ENCODE measurements around the gene AADACL3.
"Not testable (repeated sequence)": the region's sequence is repeated elsewhere in the genome, so short reads cannot be mapped to it uniquely, and the experiment has no call there.

AADACL3 gene, protein sequence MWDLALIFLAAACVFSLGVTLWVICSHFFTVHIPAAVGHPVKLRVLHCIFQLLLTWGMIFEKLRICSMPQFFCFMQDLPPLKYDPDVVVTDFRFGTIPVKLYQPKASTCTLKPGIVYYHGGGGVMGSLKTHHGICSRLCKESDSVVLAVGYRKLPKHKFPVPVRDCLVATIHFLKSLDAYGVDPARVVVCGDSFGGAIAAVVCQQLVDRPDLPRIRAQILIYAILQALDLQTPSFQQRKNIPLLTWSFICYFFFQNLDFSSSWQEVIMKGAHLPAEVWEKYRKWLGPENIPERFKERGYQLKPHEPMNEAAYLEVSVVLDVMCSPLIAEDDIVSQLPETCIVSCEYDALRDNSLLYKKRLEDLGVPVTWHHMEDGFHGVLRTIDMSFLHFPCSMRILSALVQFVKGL

DNA sequence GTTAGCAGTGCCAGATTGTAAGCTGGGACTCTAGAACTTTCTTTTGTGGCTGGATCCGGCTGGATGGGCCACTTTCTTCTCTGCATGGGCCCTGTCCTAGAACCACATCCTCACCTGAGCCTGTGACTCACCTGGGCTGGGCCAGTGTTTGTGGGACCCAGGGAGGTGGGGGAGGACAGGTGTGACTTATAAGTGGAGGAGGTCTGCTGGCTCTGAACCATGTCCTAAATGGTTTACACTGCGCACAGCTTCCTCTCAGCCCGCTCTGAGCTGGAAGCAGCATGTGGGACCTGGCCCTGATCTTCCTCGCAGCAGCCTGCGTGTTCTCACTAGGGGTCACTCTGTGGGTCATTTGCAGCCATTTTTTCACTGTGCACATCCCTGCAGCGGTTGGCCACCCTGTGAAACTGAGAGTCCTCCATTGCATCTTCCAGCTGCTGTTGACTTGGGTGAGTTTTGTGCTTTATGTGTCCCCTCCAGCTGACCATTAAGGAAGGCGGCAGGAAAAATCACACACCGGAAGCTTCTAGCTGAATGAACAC, at the start of gene AADACL3:
Gene AADACL3, plus strand, starts transcription at position 215 of the 542 bp plus-strand sequence. Its CDS starts 67 bp downstream, at position 282.
- DNase-seq, result no peak

DNA sequence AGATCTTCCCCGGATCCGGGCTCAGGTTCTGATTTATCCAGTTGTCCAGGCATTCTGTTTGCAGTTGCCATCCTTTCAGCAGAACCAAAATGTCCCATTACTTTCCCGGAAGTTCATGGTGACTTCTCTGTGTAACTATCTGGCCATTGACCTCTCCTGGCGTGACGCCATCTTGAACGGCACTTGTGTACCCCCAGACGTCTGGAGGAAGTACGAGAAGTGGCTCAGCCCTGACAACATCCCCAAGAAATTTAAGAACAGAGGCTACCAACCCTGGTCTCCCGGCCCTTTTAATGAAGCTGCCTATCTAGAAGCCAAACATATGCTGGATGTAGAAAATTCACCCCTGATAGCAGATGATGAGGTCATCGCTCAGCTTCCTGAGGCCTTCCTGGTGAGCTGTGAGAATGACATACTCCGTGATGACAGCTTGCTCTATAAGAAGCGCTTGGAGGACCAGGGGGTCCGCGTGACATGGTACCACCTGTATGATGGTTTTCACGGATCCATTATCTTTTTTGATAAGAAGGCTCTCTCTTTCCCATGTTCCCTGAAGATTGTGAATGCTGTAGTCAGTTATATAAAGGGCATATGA, 49.7 kb upstream of the AADACL3 start:
- DNase-seq, result no peak

DNA sequence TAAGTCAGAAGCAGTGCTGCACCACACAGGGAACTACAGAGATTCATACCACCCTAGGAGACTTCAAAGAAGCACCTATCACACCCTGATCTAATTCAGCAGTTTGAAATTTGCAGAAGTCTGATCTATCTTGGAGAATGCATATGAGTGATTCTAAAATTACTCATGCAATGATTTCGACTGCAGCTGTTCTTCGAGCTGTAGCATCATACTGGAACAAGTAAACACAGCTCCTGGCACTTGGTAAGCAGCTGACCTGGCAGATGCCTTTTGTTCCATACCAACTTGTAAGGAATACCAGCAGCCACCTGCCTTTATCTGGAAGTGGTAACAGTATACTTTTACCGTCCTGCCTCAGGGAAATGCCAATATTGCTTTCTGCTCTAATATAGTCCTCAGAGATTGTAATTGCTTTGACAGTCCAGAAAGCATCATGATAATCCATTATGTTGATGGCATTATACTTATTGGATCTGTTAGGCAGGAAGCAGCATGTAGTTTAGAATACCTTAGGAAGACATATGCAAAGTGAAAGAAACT, 46.3 kb upstream of the AADACL3 start:
- DNase-seq, result no peak

DNA sequence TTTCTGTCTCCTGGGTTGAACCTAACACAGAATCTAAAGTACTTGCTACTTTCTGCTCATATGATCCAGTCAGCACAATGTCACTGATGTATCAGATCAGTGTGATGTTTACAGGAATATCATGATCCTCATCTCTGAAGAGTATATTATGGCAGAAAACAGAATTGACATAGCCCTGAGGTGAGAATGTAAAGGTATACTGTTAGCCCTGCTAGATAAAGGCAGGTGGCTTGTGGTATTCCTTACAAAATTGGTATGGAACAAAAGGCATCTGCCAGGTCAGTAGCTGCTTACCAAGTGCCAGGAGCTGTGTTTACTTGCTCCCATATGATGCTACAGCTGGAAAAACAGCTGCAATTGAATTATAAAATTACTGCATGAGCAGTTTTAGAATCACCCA, 41.6 kb upstream of the AADACL3 start:
- no peak for DNase-seq

DNA sequence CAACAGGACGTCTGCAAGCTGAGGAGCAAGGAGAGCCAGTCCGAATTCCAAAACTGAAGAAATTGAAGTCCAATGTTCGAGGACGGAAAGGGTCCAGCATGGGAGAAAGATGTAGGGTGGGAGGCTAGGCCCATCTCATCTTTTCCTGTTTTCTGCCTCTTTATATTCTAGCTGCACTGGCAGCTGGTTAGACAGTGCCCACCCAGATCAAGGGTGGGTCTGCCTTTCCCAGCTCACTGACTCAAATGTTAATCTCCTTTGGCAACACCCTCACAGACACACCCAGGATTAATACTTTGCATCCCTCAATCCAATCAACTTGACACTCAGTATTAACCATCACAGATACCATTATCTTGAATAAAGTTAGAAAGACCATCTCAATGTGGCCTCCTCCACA, 39.8 kb upstream of the AADACL3 start:
- DNase-seq, result not testable (repeated sequence)

DNA sequence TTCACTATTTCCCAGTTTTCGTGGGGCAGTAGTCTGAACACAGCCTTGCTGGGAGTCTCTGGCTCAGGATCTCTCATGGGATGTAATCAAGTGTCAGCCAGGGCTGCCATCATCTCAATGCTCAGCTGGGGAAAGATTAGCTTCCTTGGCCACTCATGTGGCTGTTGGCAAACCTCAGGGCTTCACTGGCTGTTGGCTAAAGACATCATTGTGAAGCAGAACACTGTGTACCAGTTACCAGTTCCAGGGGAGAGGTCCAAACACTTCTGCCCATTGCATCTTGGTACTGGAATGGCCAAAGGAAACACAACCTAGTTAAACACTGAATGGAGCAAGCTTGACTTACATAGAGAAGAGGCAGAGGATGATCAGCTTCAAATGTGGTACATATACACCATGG, 38.3 kb upstream of the AADACL3 start:
- DNase-seq, result no peak

DNA sequence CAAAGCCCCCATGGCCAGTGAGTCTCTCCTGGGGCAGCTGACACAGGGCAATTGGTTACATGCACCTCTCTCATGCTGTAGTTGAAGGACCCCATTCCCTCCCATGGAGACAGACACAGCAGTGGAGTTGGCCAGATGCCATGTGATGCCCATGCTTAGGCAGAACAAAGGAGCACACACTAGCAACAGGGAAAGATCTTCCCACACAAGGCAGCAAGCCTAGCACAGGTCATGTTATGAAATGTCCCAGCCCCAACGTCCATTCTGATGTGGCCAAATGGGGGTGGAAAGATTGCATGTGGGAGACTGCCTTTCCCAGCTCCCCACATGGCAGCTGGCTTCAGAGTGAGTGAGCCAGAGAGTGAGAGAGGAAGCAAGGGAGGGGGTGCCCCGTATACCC, 37.6 kb upstream of the AADACL3 start:
- DNase-seq, result no peak

DNA sequence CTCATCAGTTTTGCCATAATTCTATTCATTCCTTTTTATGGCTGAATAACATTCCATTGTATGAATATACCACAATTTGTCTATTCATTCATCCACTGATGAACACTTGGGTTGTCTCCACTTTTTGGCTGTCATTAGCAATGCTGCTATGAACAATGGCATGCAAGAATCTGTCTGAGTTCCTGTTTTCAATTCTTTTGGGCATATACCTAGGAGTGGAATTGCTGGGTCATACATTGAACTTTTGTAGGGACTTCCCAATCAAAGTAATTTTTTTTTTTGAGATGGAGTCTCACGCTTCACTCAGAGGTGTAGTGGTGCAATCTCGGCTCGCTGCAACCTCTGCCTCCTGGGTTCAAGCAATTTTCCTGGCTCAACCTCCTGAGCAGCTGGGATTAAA, 37.1 kb upstream of the AADACL3 start:
- DNase-seq, result no peak

DNA sequence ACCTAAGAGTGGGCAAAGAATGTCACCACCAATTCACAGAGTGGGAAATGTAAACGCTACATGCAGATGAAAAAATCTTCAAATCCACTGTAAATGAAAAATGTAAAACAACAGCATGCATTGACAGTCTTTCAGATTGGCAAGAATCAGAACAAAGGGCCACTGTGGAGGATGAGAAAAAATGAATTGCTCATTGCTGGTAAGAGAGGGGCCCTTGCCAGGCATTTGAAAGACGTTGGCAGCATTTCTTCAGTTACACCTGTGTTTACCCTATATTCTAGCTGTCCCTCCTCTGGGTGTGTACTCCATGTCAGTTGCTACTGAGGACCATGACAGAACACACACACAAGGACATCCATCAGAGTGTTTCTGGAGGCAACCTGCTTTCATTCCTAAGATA, 25.8 kb upstream of the AADACL3 start:
- no peak for DNase-seq

DNA sequence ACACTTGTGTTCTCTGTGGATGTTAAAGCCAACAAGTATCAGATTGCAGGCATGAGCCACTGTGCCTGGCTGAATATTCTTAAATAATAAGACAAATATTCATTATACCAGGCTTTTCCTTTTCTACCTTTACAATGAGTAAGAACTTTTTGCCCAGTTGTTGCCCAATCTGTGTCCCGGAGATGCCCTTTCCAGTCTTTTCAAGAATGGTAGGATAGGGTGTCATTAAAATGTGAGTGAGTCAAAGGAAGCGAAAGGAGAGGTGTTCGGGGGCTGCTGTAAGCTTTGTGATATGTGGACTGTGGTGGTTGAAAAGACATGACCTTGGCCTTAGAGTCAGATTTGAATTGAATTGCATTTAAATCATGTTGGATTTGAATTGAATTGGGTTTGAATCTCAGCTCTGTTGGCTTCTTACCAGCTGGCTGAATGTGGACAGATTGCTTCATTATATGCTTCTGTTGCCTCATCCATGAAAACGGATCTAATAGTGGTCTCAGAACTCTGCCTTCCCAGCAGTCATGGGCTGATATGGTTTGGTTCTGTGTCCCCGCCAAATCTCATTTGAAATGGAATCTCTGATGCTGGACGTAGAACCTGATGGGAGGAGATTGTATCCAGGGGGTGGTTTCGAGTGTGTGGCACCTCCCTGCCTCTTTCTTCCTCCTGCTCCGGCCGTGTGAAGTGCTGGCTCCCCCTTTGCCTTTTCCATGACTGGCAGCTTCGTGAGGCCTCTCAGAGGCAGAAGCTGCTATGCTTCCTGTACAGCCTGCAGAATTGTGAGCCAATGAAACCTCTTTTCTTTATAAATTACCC, 22.7 kb upstream of the AADACL3 start:
- no peak for DNase-seq

DNA sequence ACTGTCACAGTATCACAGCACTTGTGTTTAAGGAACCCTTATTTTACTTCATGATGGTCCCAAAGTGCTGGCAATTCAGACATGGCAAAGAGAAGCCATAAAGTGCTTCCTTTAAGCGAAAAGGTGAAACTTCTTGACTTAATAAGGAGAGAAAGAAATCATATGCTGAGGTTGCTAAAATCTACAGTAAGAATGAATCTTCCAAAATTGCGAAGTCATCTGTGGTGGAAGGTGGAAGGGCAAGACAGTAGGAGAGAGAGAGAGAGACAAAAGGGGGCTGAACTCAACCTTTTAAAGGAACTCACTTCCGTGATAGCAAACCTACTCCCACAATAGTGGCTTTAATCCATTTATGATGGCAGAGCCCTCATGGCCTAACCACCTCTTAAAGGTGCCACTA, 19.3 kb upstream of the AADACL3 start:
- DNase-seq, result no peak

DNA sequence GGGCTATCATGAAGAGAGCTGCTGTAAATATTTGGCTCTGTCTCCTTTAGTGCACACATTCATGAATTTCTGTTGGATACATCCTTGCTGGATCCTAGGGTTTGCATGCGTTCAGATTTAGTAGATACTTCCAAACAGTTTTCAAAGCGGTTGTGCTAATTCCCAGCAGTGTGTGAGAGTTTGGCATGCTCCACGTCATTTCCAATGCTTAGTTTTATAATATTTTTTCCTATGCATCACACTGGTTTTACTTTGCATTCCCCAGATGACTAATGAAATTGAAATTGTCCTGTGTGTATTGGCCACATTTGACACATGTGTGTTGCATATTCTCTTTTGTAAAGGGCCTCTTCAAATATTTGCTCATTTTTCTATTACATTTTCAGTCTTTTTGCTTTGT, 18.5 kb upstream of the AADACL3 start:
- no peak for DNase-seq

DNA sequence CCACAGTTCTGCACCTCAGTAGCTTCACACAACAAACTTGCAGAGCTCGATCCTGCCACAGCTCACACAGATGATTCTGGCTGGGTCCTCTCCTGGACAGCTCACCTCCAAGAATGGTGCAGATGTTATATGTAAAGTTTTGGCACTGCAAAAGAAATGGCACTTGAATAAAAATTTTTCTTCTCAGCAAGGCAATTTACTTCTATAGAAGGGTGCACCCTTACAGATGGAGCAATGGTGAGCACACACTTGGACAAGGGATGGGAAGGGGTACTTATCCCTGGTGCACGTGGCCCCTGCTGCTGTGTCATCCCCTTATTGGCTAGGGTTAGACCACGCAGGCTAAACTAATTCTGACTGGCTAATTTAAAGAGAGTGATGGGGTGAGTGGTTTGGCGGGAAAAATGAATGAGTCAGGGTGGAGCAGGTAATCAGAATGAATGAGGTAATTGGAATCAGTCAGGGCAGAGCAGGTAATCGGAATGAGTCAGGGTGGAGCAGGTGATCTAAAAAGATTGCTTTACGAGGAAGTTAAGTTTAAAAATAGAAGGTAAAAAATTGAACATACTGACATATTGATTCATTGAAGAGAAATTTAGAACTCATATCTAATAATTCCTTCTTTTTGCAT, 12.0 kb upstream of the AADACL3 start:
- no peak for DNase-seq

DNA sequence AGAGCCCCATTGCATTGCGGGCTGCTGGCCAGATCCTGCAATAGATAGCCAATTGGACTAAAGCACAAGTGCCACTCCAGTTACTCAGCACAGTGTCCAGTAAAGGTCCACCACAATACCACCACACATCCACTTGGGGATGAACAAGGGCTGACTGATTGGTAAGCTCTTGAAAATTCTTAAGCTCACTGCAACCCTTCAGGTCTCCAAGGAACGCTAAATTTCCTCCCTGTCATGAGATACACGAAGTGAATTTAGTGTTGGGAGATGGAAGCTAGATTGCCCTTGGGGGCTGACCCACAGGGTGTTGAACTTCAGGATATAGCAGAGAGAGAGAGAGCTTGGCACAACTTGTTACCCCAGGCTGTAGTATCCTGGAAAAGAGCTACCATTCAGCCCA, 9.8 kb upstream of the AADACL3 start:
- DNase-seq, result no peak

DNA sequence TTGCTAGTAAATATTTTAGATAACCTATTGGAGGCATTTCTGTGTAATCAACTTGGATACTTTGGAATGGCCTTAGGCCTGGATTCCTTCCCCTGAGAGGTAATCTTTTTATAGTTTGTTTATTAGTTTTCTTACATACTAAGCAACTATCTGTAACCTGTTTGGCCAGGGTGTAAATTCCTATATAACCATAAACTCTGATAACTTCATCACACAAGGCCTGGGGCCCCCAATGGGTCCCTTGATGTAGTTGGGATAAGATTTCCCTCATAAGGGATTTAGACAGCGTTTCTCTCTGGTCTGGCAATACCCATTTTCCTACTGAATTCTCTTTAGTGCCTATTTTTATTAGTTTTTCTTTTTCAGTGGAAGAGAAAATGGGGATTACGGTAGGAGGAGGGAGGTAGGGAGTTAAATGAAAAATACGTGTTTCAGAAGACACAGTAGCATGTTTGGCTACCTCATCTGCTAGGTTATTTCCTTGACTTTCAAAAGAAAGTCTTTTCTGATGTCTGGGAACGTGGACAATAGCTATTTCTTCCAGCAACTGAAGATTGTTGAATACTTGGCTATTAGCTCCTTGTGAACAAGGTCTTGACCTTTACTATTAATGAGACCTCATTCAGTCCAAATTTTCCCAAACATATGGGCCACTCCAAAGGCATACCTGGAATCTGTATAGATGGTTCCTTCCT, 7.4 kb upstream of the AADACL3 start:
- no peak for DNase-seq

DNA sequence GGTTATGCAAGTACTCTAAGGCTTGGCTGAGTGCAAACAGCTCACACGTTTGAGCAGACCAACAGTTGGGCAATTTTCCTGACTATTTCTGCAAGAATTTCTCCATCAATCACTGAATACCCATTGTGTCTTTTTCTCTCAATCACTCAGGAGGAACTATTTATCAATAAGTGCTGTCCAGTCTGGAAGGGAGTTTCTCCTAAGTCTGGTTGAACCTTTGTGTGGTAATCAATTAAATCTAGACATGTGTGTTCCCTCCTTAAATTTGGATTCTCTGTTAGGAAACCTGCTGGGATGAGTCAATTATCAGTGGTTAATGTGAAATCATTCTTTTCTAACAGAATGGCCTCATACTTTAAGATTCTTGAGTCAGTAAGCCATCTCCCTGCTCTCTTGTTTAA, 6.8 kb upstream of the AADACL3 start:
- no peak for DNase-seq

DNA sequence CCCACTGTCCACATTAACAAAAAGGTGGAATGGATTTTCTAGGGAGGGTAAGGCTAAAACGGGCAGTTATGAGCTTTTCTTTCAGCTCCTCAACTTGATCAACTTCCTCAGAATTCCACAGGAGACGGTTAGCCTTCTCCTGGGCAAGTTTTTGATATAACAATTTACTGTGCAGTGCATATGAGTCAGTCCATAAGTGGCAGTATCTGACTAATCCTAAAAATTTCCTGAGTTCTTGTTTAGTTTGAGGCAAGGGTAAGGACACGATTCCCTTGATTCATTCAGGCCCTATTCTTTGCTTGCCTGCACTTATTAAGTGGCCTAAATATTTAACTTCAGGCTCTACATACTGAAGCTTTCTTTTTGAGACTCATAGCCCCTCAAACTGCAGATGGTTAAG, 6.2 kb upstream of the AADACL3 start:
- DNase-seq, result no peak

DNA sequence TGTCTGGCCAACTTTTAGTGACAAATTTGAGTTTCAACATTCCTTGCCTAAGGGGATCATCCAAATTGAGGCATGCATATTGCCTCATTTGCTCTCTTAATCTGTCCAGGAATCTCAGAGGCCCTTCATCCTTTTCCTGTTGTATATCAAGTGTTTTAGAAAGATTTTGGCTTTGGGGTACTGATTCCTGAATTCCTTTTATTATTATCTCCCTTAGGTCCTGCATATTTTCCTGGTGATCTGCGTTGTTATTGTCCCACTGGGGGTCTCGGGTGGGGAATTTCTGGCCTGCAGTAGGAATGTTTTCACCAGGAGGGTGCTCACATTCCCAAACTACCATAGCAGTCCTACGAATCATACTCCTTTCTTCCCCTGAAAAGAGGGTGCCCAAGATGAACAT, 4.4 kb upstream of the AADACL3 start:
- DNase-seq, result no peak

DNA sequence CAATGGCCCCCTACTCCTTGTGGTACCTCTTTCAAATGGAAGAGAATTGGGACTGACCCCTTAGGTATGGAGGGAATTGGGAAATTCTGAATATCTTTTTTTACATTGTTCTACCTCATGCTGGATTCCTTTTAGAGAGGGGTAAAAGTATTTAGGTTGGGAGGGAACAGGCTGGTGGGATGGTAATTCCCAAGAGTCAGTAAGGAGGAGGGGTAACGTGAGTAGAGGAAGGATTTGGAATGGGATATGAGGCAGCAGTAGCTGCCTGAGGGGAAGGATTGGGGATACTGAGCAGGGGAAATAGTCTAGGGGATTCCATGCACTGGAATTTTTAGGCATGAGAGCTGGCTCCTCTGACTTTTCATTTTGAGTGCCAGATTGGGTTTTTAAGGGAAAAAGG, 3.8 kb upstream of the AADACL3 start:
- no peak for DNase-seq

DNA sequence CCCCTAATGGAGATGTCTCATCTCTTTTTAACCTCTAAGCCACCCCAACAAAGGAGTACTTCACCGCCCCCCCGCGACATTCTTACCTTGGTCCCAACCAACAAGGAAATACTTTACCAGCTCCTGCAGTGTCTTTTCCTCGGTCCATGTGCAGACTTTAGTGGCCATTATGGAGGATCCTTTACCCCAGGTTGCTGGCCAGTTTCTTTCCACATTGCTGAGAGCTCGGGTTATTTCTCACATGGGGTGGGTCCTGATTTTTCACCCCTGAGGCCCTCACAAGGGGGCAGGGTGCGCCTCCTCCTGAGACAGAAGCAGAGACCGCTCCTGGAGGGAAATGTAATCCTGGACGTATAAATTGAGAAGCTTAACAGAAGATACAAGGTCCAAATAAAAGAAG, 3.0 kb upstream of the AADACL3 start:
- DNase-seq, result no peak

DNA sequence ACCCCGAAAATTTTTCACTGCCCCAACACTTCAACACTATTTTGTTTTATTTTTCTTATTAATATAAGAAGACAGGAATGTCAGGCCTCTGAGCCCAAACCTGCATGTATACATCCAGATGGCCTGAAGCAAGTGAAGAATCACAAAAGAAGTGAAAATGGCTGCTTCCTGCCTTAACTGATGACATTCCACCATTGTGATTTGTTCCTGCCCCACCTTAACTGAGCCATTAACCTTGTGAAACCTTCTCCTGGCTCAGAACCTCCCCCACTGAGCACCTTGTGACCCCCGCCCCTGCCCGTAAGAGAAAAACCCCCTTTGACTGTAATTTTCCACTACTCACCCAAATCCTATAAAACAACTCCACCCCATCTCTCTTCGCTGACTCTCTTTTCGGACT, 2.3 kb upstream of the AADACL3 start:
- DNase-seq, result not testable (repeated sequence)

All from DMS79 treated with DMSO at 0.1 percent for 48 hours (cell line).